Measurements from ENCODE around the gene RLF.

The RLF gene, protein sequence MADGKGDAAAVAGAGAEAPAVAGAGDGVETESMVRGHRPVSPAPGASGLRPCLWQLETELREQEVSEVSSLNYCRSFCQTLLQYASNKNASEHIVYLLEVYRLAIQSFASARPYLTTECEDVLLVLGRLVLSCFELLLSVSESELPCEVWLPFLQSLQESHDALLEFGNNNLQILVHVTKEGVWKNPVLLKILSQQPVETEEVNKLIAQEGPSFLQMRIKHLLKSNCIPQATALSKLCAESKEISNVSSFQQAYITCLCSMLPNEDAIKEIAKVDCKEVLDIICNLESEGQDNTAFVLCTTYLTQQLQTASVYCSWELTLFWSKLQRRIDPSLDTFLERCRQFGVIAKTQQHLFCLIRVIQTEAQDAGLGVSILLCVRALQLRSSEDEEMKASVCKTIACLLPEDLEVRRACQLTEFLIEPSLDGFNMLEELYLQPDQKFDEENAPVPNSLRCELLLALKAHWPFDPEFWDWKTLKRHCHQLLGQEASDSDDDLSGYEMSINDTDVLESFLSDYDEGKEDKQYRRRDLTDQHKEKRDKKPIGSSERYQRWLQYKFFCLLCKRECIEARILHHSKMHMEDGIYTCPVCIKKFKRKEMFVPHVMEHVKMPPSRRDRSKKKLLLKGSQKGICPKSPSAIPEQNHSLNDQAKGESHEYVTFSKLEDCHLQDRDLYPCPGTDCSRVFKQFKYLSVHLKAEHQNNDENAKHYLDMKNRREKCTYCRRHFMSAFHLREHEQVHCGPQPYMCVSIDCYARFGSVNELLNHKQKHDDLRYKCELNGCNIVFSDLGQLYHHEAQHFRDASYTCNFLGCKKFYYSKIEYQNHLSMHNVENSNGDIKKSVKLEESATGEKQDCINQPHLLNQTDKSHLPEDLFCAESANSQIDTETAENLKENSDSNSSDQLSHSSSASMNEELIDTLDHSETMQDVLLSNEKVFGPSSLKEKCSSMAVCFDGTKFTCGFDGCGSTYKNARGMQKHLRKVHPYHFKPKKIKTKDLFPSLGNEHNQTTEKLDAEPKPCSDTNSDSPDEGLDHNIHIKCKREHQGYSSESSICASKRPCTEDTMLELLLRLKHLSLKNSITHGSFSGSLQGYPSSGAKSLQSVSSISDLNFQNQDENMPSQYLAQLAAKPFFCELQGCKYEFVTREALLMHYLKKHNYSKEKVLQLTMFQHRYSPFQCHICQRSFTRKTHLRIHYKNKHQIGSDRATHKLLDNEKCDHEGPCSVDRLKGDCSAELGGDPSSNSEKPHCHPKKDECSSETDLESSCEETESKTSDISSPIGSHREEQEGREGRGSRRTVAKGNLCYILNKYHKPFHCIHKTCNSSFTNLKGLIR (N-terminal part only)

DNA sequence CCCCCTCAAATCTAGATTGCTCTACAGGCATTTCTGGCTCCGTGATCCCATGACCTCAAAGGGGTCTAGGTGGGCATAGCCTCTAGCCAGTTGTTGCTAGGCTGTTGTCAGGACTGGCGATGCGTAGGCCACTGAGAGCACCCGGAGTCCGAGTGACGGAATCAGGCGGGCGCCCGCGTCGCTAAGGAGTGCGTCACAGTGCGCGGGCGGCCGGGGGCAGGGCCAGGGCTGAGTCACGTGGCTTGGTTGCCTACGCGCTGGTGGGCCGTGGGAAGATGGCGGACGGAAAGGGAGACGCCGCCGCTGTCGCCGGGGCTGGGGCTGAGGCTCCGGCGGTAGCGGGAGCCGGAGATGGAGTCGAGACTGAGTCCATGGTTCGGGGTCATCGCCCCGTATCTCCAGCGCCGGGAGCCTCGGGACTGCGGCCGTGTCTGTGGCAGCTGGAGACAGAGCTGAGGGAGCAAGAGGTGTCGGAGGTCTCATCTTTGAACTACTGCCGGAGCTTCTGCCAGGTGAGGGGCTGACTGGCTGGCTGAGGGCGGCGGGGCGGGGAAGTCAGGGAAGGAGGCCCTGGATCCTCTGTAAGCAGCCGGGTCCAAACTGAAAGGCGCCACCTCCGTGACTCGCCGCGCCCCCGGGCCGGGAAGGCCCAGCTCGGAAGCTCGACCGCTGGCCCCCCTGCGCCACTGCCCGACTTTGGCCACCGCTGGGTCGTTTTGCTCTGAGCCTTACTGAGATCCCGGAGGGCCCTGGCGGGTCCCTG lies at the start of gene RLF:
Gene RLF, plus strand, starts transcription at position 263 of the 763 bp plus-strand sequence. Its CDS starts 13 bp downstream, at position 276.
- peak; percentile 100 for DNase-seq

DNA sequence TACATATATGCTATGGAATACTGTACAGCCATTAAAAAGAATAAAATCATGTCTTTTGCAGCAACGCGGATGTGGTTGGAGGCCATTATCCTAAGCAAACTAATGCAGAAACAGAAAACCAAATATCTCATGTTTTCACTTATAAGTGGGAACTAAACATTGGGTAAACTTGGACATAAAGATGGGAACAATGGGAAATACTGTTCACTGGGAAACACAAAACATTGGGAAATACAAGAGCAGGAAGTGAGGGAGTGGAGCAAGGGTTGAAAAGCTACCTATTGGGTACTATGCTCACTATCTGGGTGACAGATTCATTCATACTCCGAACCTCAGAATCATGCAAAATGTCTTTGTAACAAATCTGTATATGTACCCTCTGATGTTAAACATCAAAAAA lies 46.8 kb upstream of the RLF start:
- no peak for DNase-seq

DNA sequence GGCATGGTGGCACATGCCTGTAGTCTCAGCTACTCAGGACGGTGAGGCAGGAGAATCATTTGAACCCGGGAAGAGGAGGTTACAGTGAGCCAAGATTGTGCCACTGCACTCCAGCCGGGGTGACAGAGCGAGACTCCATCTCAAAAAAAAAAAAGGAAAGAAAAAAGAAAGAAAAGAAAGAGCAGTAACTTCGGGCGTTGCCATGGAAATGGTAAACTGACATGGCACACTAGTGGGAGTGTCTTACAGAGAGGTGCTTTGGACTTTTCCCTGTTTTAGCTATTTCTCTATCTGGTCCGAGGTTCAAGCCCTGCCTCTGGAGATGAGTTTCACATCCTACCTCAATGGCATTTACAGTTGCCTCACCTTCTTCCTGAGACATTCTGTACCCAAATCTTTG lies 41.1 kb upstream of the RLF start:
- DNase-seq, result no peak

DNA sequence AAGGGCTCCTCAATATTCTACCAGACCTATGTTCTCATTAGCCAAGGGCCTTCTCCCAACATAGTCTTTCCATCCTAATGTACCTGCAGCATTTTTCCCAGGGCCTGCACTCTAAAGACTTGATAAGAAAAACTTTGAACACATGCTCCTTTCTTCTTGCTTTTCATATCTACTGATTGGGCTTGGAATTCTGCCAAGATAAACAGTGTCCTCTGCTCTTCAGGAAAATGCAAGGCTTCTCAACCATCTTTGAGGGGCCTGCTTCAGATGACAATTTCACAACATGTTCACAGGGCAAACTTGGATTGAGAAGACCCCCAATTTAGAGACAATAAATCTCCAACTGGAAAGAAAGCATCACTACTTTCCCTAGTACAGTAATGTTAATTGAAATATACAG lies 38.3 kb upstream of the RLF start:
- no peak for DNase-seq

DNA sequence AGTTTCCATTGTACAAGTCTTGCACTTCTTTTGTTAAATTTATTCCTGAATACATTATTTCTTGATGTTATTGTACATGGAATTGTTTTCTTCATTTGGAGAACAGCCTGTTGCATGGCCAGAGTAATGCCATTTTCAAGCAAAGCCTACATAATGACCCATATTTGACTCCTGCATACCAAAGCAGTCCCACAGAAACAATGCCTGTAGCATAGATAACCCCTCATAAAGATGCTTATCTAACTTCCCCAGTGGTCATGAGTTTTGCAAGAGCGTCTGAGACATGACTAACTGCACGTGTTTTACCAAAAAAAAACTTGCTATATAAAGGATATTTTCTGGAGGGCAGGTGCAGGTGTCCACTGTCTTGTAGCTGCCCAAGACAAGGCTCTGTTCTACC lies 30.3 kb upstream of the RLF start:
- DNase-seq, result no peak

DNA sequence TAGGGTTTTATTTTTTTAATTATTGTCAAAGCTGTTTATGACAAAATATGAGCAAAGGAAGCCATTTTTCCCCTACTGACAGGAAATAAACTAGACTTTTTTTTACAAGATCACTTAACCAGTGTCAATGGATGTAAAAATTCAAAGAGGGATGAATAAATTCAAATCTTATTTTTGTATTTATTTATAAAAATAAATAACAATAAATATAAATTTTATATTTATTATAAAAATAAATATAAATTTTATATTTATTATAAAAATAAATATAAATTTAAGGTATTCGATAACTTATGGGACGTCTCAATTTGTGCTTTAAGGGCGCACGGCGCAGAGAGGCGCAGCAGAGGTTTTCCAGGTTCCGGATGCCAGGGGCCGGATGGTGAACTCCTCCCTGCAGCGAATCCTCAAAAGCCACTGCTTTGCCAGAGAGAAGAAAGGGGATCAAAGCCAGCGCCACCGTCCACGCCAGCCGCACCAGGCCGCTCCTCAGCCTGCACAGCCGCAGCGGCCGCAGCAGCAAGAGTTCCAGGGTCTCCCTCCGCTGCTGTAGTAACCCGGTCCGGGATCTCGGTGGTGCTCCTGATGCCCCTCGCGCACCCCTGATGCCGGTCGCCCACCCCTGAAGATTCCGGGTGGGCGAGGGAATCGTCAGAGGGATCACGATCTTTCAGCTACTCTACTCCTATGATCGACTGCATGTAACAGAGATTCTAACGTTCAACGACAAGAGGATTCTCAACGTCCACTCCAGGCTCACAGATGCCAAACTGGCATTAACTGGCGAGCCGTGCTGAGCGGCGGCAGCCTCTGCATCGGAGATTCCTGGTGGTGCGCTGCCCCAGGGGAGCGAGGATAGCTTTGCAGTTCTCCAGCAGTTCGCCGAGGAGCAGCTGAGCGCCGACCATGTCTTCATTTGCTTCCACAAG lies 28.5 kb upstream of the RLF start:
- no peak for DNase-seq

DNA sequence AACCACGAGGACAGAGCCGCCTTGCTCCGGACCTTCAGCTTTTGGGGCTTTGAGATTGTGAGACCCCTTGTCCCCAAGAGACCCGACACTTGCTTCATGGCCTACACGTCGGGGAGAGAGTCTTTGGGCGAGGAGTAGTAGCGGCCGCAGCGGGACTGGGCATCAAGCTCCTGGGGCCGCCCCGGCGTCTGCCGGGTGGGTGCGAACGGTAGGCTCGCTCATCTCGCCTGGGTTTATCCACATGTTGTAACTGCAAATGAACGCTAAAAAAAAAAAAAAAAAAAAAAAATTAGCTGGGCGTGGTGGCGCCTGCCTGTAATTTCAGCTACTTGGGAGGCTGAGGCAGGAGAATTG lies 27.9 kb upstream of the RLF start:
- no peak for DNase-seq

DNA sequence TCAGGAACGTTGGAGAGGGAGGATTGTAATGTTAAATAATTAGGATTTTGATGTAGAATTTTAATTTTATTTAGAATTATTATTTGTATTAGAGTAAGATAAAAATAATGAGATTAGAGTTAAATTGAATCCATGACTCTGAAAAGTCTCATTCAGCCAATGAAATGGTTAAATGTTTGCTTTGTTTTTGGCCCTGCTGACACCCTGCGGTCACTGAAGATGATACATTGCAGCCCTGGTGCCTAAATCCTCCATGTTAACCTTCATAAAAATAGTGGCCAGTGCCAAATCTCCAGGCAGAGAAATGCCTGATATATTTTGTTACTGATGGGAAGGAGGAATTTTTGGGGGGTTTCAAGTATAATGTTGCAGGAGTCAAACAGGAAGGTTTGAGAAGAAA lies 27.3 kb upstream of the RLF start:
- no peak for DNase-seq

DNA sequence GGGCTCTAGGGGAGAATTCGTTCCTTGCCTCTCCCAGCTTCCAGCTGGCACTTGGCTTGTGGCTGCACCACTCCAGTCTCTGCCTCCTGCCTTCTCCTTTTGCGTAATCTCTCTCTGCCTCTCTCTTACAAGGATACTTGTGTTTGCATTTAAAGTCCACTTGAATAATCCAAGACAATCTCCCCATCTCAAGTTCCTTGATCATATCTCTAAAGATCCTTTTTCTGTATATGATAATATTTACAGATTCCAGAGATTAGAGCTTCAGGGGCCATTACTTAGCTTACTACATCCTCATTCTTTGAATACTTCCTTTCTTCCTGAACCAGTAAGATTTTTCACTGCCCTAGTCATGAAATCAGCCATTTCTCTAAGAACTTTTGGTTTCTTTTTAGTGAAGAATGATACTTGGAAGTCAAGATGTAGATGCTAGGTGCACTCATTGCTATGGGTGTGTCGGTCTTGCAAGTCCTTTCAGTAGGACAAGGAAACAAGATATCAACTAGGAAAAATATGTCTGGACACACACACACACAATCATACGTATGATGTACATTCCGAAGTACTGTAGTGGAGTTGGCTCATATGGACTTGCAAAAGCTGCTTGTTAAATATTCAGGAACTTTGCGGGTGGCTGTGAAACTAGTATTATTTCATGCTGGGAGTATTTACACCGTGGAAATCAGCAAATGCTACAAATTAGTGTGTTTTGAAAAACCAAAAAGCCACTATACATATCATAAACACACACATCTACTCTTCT lies 20.8 kb upstream of the RLF start:
- DNase-seq, result no peak

DNA sequence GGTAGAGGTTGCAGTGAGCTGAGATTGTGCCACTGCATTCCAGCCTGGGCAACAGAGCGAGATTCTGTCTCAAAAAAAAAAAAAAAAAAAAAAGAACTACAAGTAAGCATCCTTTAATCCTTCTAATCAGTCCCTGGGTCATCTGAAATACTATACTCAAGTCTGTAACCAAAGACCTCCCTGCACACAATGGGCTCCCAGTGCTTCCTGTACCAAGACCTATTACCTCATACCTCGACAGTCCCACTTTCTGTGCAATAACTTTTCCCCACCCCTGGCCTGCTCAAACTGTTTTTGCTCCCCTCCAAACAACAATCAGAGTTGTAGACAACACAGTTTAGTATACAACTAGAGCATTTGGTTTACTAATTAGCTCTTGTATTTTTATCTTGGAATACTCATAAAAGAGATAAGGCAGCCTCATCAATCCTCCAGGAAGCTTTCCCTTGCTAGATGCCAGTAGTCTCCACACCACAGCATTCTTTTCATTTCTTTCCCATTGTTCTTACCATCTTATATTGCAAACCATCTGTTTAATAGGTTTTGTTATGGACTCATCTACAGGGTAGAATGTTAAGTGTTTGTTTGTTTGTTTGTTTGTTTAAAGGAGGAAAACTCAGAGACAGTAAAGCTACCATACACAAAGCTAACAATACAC lies 19.2 kb upstream of the RLF start:
- DNase-seq, result no peak

DNA sequence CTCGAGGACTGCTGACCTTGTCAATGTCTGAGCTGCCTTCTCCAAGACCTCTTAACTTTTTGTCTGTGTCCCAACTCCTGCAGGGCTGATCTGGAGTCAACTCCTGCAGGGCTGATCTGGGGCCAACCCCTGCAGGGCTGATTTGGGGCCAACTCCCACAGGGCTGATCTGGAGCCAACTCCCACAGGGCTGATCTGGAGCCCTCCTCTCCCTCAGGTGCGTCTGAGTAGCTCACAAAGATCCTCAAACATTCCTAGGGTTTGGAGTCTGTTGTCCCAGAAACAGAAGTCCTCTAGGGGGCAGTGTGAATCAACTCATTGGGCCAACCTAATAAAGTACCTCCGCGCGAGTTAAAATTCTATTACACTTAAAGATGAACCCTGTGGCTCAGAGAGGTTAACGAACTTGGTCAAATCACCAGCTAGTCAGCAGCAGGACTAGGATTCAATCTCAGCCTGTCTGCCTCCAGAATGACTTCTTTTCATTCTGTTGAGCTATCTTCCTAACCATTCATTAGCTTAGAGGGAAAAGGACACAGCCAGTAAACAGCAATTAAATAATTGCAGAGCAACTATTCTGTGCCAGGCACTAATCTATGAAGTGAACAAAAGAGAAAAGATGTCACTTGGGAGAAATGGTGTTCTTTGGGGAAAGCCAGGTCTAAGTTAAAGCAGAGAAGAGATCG lies 17.2 kb upstream of the RLF start:
- peak; percentile 99 for DNase-seq

DNA sequence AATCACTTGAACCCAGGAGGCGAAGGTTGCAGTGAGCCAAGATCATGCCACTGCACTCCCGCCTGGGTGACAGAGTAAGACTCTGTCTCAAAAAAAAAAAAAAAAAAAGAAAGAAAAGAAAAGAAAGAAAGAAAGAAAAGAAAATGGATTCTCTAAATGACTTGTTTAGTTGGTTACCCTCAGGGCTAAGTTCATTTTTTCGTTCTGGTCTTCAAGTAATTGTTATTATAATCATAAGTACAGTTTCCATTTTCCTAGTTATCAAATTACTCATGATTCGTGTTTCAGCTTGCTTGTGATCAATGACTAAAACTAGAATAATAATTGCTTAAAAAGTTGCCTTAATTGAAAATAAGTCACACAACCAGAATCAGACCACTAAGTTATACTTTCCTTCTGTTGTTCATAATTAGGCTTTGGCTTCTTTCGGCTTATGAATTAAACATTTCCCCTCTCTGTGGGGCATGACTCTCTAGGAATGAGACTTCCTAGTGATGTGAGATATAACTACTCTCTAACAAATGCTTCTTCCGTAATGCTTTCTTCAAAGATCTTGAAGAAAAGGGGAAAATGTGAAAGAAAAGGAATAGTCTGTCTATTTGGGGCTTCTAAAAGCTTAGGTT lies 9.6 kb upstream of the RLF start:
- no peak for DNase-seq

DNA sequence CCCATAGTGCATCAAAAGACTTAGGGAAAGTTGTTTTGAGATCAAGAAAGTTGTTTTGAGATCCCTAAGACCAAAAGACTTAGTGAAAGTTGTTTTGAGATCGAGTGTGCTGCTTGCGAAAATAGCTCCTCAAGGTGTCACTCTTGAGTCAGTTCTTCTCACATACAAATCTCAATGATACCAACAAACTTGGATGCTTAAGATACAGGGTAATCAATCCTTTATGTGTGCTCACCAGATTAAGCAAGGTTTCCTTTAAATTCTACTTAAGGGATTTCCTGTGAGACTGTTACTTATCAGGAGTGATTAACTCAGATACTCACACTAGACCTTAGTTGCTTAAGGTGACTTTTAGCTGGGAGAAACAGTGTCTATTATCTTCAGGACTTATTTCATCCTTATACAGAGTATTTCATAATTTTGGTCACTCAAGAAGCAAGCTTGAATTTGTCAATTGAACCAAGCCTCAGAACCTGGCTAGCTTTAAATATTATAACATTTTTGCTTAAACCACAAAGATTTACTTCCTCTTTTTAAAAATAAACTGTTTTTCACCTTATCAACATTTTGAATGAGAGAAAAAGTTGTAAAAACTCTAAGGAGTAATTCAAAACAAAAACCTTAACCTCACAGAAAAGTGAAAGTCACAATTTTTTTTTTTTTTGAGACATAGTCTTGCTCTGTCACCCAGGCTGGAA lies 8.0 kb upstream of the RLF start:
- peak; percentile 95 for DNase-seq

DNA sequence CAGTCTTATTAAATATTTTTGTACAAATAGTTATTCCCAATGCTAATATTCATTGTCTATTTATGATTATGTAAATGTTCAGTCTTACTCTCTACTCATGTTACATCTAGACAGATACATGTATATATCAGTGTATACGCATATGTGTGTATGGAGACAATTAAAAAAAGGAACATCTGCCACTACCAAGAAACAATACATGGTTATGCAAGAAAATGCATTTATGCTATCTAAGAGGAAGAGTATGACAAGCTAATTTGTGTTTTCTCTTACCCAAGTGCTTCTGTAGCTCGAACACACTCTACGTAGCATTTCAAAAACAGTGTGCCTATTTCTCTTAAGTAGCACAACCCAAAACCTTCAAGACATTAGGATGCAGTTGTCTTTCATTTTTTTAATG lies 6.1 kb upstream of the RLF start:
- no peak for DNase-seq

DNA sequence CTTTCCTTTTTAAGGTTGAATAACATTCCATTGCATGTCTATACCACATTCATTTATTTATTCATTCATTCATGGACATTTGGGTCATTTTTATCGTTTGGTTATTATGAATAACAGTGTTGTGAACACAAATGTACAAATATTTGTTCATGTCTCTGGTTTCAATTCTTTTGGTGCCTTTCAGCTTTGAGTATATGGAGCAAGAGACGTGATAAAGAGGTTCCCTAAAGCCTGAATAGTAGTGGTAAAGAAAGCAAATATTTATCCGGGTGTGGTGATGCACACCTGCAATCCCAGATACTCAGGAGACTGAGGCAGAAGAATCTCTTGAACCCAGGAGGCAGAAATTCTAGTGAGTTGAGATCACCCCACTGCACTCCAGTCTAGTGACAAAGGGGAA lies 5.3 kb upstream of the RLF start:
- peak; percentile 93 for DNase-seq

DNA sequence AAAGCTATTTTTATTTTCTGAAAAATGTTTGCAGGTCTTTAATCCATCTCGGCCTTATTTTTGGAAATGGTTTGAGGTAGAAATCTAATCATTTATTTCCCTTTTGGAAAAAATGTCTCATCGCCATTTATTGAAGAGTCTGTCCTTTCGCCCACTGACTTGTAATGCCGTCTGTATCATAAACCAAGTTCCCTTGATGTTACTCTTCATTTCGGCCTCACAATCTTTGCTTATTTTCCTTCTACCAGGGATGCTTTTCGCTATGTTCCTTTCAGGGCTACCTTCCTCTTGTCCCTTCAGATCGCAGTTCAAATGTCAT lies 422 bp upstream of the RLF start:
- no peak for DNase-seq

DNA sequence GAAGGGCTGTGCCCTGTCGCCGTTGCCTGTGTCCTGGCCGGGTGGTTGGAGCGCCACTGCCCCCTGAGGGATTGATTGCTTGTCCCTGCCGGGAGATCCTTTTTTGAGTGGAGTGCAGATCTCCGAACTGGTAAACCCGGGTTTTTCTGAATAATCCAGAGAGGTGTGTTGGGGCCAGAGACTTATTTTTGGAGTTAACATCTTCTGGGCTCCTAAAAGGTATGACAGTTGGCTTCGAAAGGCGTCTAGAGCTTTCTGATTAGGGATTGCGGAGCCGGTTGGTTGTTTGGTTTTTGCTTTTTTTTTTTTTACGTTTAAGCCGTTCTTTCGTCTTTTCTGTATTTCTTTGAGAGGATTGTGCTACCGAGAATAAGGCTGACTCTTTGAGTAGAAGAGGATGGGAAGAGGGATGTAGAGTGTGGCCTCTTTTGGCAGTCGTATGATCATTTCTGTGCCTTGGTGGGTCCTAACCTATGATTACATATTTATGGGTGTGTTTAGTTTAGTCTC lies 756 bp downstream of the RLF start:
- DNase-seq, result no peak

DNA sequence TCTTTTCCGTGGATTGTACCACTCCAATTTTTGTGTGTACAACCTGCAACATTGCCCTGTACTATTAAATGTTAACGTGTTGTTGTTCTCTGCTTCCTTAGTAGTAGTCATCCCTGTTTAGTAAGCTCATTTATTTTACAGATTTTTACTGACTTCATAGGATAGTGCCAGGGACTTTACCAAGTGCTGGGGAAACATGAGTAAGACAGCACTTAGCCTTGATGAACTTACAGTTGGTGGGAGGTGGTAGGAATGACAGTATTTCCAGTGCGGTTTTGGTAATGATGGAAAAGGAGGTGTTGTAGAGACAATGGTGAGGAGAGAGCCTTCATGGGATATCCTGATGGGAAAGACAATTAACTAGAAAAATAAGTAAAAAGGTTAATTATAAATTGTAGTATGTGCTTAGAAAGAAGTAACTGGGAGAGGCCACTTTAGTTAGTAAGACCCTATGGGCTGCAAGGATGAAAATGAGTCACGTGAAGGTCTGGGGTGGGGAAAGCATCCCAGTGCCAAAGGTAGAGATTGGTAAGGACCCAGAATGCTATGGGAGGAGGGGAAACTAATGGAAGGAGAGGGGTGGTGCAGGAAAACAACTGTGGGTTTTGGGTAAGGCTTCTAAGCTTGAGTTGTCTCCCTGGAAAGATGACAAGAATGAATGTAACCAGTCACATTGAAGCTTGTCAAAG lies 1.7 kb downstream of the RLF start:
- no peak for DNase-seq

All from NCI-H748 treated with DMSO at 0.1 percent for 48 hours (cell line).